Panc1 (cell line): Measurements from ENCODE around the gene ELMO1. TPM values are rescaled to one million over a fixed set of nuclear protein-coding genes. Genes with fewer than 3 reads are reported as not detected.

Experiments
- ATAC-seq: fragments of 200-7000 bp; cut with Tn5 transposase; 2 replicates; pipeline ENCODE4 v1.9.1; 2020; ENCODE audit warnings: mild to moderate bottlenecking, moderate library complexity
- BruUV-seq: library from RNA; stranded (reverse); fragments of 400-500 nt; replicated peaks from 2 replicates; lab custom pipeline; 2021; lab: Mats Ljungman, UMichigan
- CTCF ChIA-PET: fragments of 300-600 bp; sonication (Branson Sonifier 250); formaldehyde crosslinking; loops from one replicate; lab custom pipeline; 2022; ENCODE audit warnings: antibody characterized with exemption; lab: Charles Lee
- POLR2A ChIA-PET: fragments of 300-600 bp; sonication (Branson Sonifier 250); formaldehyde crosslinking; loops from one replicate; lab custom pipeline; 2022; ENCODE audit warnings: antibody characterized with exemption; lab: Charles Lee
- DNase-seq: peaks from one replicate; pipeline ENCODE4 v3.0.0-alpha.2; 2010; ENCODE audit warnings: low read depth, low spot score
- H3K27ac ChIP-seq: 2 replicates; pipeline ENCODE4 v1.5.1; 2011; ENCODE audit warnings: mild to moderate bottlenecking, low read length, inconsistent platforms
- H3K27me3 ChIP-seq: fragments of 200-500 bp; sonication (Bioruptor generic); 2 replicates; pipeline ENCODE4 v1.6.0; 2014; ENCODE audit warnings: low read length, inconsistent platforms; ENCODE audit not compliant: control insufficient read depth, insufficient read depth
- H3K36me3 ChIP-seq: fragments of 200-500 bp; sonication (Bioruptor generic); 2 replicates; pipeline ENCODE4 v1.5.1; 2014; ENCODE audit warnings: inconsistent platforms, mild to moderate bottlenecking, low read length, moderate library complexity; ENCODE audit not compliant: control insufficient read depth, insufficient read depth
- H3K4me1 ChIP-seq: 2 replicates; pipeline ENCODE4 v1.5.1; 2011; ENCODE audit warnings: inconsistent platforms, mild to moderate bottlenecking, low read length, moderate library complexity; ENCODE audit not compliant: control insufficient read depth, insufficient read depth
- H3K4me3 ChIP-seq, 2 experiments: 2 replicates each; pipeline ENCODE4 v1.5.1; 2011 to 2012; ENCODE audit warnings: low read depth in 2 of 2, low read length in 2 of 2, mild to moderate bottlenecking in 2 of 2, inconsistent platforms in 1 of 2, moderate library complexity in 1 of 2
- H3K9me3 ChIP-seq: fragments of 200-500 bp; sonication (Bioruptor generic); 2 replicates; pipeline ENCODE4 v1.5.1; 2014; ENCODE audit warnings: low read depth, mild to moderate bottlenecking, inconsistent platforms, low read length, moderate library complexity; ENCODE audit not compliant: control insufficient read depth, insufficient read depth
- CTCF ChIP-seq: fragments of 450-650 bp; IDR thresholded peaks from 2 replicates; pipeline ENCODE4 v1.5.1; 2017; ENCODE audit warnings: mild to moderate bottlenecking
- POLR2AphosphoS5 ChIP-seq: IDR thresholded peaks from 2 replicates; pipeline ENCODE4 v1.6.1; 2012; ENCODE audit warnings: mild to moderate bottlenecking, low read depth, low read length, moderate library complexity
- REST ChIP-seq, 2 experiments: IDR thresholded peaks; 2 replicates each; pipeline ENCODE4 v1.6.1; 2011 to 2012; ENCODE audit warnings: low read depth in 2 of 2, control low read depth in 1 of 2, low read length in 1 of 2, mild to moderate bottlenecking in 1 of 2, moderate library complexity in 1 of 2; ENCODE audit not compliant: insufficient read depth in 1 of 2
- SIN3A ChIP-seq: IDR thresholded peaks from 2 replicates; pipeline ENCODE4 v1.6.1; 2012; ENCODE audit warnings: low read depth, mild to moderate bottlenecking, low read length, moderate library complexity, borderline replicate concordance; ENCODE audit not compliant: insufficient read depth
- TCF7L2 ChIP-seq: IDR thresholded peaks from 2 replicates; pipeline ENCODE4 v1.6.1; 2011; ENCODE audit warnings: mild to moderate bottlenecking, low read depth, low read length, inconsistent platforms
- in situ Hi-C: cut with HindIII; loops from 2 replicates; pipeline ENCODE4 v1.10.0; 2016; ENCODE audit warnings: low sequenced_read_pairs, low pct_unique_long_range_greater_than_20kb
- intact Hi-C: fragments of 100-400 bp; cut with micrococcal nuclease; formaldehyde crosslinking; loops from one replicate; pipeline ENCODE4 v1.10.0; 2022; ENCODE audit not compliant: unreplicated experiment
- total RNA-seq: library from RNA; stranded (reverse); gene quantifications from one replicate; pipeline ENCODE4 v1.2.1, GENCODE V29; 2021; ENCODE audit not compliant: unreplicated experiment

The ELMO1 gene
- total RNA-seq, 1 experiment from 2014 or later: 0.80 TPM

GRCh38 chr7:37287131-37287855 lies 161.4 kb downstream of the ELMO1 start:
- Histone ChIP-seq H3K4me1 (no peaks in the 10 kb centered on the region), H3K9me3 (no peaks in the 10 kb centered on the region), H3K27me3 (no peaks in the 10 kb centered on the region; the same call in 1 of the 2 replicates), H3K4me3 (no peak overlapping the region), H3K27ac (no peak overlapping the region), H3K36me3 (no peaks in the 10 kb centered on the region)
- in situ Hi-C loops: no loop called here
- ChIA-PET POLR2A (no interaction called here), CTCF (no interaction called here)
- DNase-seq: no peak
- no peak for TF ChIP-seq POLR2AphosphoS5
- TF ChIP-seq SIN3A: no peak
- TF ChIP-seq REST (IDR thresholded peaks at IDR 0.05; ENCODE audit: insufficient read depth in 1 of 2, low read depth in 2 of 2, low read length in 1 of 2): no peak
- no peak for TF ChIP-seq CTCF
- TF ChIP-seq TCF7L2: no peak
- ATAC-seq: no peak
- BruUV-seq: no TSS peak
- intact Hi-C loops: loop anchor here (10.0 kb wide), 1 partner anchor 208 kb away; no protein-coding TSS in a partner anchor

GRCh38 chr7:37286454-37286832 lies 162.2 kb downstream of the ELMO1 start:
- H3K4me1 ChIP-seq: no peaks in the 10 kb centered on the region
- H3K27me3 ChIP-seq: no peaks in the 10 kb centered on the region; the same call in 1 of the 2 replicates
- in situ Hi-C loops (no loop called here), intact Hi-C loops (loop anchor here (10.0 kb wide), 1 partner anchor 208 kb away; no protein-coding TSS in a partner anchor)
- POLR2A ChIA-PET: interaction anchor here (0.7 kb wide), 1 partner anchor 34 kb away, joined by 3 read pairs; no protein-coding TSS in a partner anchor
- DNase-seq: no peak
- no peaks in the 10 kb centered on the region for H3K9me3 ChIP-seq
- CTCF ChIA-PET: no interaction called here
- no TSS peak for BruUV-seq
- H3K4me3 ChIP-seq: no peak overlapping the region
- TF ChIP-seq REST (IDR thresholded peaks at IDR 0.05; ENCODE audit: insufficient read depth in 1 of 2, low read depth in 2 of 2, low read length in 1 of 2): no peak
- no peak for TF ChIP-seq TCF7L2
- no peak for TF ChIP-seq POLR2AphosphoS5
- no peak for TF ChIP-seq CTCF
- TF ChIP-seq SIN3A: no peak
- no peaks in the 10 kb centered on the region for H3K36me3 ChIP-seq
- ATAC-seq: no peak
- H3K27ac ChIP-seq: no peak overlapping the region
